ENCODE data around the gene LRFN5. TPM values are rescaled to one million over a fixed set of nuclear protein-coding genes. Genes with fewer than 3 reads are reported as not detected.
A peak's percentile ranks its signal among the peaks of the same experiment; 100 is the strongest.
"Not testable (repeated sequence)": the region's sequence is repeated elsewhere in the genome, so short reads cannot be mapped to it uniquely, and the experiment has no call there.

LRFN5 gene
- 0.29 TPM in 1 of 2 replicates, not detected in the other for total RNA-seq (2014; rRNA removed; shearing (Covaris generic))

DNA sequence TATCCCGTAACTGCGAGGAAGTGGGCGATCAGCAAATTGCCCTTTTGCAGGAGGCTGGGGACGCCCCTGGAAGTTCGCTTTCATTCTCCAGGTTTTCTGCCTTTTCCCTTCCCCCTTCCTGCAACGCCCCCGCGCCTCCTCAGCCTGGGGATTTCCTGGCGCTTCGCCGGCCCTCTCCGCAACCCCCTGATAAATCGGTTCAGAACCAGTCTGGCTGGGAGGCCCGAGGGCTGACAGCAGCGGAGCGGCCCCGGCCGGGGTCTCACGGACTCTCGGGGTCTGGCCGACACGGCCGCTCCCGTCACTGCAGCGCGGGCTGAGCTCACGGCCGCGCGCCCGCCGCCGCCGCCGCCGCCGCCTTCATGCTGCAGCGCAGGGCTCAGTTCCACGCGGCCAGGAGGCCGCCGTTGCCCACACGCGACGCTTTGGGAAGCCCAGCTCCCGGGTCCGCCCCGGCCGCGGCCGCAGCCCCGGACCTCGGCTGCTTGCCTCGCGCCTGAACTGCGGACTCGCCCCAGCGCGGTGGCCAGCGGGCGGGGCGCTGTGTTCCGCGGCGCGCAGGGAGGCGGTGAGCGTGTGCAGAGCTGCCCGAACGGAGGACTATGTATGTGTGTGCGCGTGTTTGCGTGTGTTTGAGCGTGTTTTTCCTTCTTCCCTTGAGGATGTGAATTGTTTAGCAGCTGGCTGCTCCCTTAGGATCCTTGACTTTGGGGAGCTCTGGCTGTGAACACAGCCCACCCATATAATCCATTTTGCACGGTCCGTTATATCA is at the start of gene LRFN5:
Gene LRFN5, plus strand, starts transcription at position 345 of the 772 bp plus-strand sequence.
- DNase-seq (ENCODE audit: low spot score), result peak; percentile 14

DNA sequence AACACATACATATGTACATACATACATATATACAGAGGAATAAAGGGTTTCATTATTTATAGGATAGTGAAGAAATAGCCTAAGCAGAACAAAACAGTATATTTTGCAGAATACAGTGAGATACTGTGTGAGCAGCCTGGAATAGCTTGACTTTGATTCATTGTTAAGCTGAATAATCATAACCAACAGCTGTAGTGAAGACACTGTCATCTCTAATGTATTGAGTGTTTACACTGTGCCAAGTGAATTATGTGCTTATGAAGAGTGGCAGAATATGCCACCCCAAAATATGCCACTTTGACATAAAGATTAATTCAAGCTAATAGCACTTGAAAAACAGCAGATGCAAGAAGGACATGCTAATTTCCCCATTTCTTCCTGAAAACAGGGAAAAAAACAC is 48.2 kb upstream of the LRFN5 start:
- no peak for DNase-seq (ENCODE audit: low spot score)

DNA sequence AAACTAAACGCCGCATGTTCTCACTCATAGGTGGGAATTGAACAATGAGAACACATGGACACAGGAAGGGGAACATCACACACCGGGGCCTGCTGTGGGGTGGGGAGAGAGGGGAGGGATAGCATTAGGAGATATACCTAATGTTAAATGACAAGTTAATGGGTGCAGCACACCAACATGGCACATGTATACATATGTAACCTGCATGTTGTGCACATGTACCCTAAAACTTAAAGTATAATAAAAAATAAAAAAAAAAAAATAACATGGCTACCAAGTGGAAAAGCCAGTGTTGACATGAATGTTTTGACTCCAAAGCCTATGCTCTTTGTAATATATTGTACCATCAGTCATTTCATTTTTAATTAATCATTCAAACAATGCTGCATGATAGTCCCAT is 39.8 kb upstream of the LRFN5 start:
- DNase-seq (ENCODE audit: low spot score), result not testable (repeated sequence)

DNA sequence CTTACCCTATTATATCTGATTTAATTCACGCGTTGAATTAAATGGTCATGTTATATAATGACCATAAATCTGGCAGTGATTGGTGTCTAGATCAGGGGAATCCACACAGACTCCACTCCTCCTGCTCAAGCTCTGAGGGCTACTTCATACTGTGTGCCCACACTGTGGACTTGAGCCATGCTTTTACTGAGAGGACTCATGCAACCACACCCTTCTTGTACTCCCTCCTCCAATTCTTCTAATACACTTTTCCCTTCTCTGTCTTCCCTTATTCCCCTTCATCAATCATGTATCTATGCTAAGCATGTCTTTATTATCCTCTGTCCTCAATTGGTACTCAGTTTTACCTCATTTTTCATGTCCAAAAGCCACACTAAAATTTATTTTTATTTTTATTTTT is 37.7 kb upstream of the LRFN5 start:
- no peak for DNase-seq (ENCODE audit: low spot score)

DNA sequence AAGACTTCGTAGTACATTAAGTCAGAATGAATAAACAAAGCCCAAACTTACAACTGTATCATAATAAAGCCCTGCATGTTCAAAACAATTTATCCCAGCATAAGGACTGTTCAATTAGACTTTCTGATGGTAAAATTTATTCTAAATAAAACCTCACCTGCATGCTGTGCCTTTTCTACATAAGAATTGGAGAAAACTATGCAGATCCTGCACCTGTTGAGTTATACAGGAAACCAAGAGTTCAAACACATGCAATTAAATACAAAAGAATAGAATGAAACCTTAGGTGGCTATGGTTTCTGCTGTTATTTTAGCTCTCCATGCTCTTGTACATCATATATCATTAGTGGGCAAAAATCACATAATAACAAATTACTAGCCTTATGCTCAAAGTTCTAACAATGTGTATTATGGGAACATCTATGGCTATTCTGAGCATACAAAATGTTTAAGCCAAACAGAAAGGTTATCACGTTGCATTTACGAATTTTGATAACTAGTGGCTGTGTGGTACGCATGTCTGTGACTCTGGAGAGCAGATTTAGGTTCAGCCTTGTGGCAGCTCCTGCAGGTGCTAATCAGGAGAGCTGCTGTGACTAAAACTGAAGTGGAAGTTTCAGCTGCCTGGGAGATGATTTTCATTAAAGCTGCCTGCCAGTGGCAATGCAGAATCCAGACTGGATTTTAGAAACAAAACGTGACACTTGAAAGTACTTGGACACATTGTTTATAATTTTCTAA is 36.1 kb upstream of the LRFN5 start:
- no peak for DNase-seq (ENCODE audit: low spot score)

DNA sequence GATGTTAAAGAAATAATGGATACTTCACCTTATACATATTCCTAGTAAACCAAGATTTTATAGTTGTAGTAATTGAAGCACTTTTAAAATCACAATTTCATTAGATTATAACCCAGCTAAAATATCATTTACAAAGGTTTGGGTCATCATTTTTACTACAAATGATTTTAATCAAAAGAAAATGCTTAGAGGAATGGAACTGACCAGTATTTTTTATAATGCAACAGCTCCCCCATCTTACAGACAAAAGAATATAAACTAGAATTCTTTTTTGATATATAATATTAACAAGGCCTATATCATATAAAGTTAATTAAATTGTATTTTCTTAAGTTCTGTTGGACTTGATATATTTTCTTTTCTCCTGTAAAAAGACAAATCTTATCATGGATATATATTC is 20.4 kb upstream of the LRFN5 start:
- no peak for DNase-seq (ENCODE audit: low spot score)

DNA sequence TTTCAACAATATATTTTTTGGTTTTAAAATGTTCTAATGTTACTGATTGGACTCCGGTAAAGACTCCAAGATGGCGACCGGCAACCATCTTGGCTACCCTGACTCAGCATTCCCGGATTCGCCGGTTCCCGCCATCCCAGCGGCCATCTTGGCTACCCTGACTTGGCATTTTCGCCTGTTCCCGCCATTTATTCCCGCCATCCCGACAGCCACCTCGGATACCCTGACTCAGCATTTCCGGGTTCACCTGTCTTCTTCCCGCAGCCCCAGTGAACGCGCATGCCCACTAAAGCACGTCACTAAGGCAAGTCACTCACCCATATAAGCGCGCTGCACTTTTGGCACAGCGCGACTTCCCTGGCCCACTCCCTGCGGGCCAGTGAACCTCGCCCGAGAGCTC is 9.0 kb upstream of the LRFN5 start:
- DNase-seq (ENCODE audit: low spot score), result no peak

DNA sequence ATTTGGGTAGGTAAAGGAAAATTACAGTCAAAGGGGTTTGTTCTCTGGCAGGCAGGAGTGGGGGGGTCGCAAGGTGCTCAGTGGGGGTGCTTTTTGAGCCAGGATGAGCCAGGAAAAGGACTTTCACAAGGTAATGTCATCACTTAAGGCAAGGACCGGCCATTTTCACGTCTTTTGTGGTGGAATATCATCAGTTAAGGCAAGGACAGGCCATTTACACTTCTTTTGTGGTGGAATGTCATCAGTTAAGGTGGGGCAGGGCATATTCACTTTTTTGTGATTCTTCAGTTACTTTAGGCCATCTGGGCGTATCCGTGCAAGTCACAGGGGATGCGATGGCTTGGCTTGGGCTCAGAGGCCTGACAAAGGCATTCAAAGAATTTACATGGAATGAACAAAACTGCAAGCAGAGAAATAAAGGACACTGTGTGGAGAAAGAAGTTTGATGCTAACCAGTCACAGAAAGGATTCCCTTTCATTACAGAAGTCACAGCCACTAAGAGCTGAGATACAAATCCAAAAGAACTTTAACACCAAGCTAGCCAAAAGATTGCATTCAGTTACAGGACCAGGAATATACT is 6.8 kb upstream of the LRFN5 start:
- not testable (repeated sequence) for DNase-seq (ENCODE audit: low spot score)

DNA sequence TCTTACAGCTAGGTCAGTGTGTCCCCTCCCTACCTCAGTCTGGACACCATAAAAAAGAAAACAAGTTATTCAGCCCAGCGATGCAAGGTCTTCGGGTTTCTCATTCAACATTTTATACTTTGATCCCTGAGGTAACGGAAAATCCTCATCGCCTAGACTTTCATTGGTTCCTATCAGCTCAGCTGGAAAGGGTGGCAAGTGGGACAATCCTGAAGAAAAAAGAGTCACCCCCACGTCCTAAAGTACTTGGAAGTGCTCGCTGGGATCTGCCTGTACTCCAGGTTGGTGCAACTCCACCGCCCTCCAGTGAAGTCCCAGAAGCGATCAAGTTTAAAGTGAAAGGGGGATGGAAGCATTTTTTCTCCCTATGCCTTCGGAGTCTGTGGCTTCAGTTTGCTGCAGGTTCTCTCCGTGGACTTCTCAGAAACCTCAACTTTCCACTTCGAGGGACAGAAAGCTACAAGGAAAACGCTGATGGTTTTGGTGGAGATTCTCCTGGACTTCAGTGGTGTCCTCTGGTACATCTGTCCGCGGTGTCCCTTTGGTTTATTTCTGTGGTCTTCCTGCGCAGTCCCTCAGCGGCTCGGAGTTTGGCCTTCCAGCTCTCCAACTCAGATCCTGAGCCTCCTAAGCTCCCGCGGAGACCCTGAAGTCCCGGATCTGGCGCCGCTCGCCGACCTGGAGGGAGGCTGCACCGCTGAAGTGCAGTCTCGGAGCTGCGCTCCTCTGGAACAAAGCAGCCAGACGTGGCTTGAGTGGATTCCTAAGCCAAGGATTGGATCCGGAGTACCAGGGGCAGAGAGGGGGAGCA is 1.8 kb upstream of the LRFN5 start:
- DNase-seq (ENCODE audit: low spot score), result no peak

DNA sequence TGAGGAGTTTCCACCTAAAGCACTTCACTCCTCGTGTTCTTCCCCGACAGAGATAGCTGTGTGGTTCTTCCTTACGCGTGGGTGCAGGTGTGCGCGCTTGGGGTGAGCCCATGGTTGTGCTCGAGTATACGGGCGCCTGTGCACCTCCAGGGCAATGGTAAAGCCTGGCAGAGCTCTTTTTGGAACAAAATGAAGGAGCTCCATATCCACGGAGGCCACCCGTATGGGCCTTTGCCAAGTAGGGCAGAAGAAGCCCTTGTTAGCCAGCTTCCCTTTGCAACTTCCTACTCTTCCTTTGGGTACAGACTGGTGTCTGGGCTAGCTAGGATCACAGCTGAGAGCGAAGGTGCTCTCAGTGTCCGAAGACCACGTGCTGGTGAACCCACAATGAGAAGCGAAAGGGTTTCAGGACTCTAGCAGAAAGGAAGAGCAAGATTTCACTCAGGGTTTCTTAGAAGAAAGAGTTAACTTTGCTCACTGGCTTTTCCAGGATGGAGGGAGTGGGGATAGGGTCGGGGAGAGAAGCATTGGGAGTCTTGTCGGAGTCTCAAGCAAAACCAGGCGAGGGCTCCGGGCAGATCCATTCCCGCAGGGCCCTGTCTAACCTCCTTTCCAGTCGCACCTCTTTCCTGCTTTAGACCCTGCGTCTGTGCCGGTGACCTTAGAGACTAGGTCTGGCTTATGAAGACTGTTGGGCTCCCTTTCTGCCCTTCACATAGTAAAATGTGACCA is 960 bp upstream of the LRFN5 start:
- no peak for DNase-seq (ENCODE audit: low spot score)

DNA sequence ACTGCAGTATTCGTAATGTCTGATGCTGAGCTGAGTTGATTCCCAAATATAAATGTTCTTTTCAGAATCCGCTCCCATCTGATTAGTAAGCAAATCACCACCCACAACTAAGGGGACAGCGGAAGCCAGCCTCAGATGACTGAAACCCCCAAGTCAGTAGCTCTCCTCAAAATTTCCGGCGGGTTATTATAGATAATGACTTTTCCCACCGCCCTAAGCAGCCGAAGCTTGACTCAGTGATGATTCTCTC is 469 bp upstream of the LRFN5 start:
- DNase-seq (ENCODE audit: low spot score), result no peak

DNA sequence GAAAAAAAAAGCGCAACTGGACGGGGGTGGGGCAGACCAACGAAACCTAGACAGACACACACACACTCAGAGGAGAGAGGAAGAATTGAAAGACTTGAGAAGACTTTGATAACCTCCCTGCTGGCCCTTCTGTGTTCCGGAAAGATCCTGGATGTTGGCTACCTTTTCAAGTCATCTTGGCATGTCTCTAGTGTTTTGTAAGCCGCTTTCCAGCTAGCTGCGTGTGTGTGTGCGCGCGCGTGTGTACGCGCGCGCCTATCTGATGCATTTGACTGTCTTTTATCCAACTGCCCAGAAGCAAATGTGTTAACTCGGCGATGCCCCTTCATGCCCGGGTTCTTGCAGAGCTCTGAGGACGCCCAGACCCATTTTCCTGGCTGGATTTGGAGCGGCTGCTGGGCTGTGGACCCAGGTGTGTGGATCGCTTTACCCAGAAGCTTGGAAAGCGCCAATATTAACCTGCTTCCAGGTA is 664 bp downstream of the LRFN5 start:
- DNase-seq (ENCODE audit: low spot score), result no peak

DNA sequence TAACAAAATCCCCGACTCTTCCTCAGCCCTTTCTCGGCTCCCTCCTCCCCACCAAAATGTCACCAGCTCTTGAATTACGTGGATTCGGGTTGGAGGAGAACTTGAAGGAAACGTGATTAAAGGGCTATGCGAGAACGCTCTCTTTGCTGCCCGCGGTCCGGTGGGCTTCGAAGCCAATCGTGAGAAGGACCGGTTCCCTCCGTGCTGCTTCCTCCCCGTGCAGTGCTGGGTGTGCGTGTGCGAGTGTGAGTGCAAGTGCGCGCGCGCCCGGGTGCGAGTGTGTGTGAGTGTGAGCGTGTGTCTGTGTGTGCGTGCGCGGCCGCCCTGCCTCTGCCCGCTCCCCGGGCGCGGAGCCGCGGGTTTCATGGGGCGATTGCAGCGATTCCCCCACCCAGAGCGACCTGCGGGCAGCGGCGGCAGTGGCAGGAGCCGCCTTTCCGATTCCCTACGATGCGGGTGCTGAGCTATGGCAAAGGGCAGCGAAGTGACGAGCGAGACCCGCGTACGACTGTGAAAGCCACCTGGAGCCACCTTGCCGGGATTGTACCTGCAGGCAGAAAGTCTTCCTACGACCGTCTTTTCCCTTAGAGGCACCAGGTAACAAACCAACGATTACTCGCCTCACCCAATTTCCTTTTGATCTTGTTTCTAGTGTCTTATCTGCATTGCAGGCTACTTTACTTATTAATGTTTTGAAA is 1.4 kb downstream of the LRFN5 start:
- DNase-seq (ENCODE audit: low spot score), result no peak

DNA sequence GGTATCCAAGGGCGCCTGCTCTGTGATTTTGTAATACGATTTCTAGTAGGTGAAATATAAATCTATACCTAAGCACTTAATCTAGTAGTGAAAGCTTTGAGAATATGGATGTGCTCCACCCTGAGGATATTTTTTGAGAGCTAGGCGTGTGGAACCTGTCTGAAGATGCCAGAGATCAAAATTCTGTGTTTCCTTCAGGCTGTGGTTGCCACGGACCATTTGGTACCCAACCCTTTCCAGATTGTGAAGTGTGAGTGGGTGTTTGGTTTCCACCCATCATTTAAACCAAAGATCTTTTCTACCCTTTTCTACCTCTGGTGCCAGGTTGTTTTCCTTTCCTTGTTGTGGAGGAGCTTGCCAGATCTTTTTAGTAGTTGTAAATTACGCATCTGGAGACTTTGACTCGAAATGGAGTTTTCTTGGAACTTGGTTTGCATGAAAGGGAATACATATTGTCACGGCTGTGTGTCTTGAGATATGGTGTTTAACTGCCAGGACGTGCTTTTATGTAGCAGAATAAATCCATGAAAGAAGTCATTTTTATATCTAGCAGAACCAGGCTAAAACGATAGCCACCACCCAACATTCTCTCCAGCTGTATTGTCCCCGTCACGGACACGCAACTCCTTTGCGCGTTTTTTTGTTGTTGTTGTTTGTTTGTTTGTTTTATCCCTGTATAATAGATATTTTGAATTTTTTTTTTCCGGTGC is 2.2 kb downstream of the LRFN5 start:
- DNase-seq (ENCODE audit: low spot score), result no peak

DNA sequence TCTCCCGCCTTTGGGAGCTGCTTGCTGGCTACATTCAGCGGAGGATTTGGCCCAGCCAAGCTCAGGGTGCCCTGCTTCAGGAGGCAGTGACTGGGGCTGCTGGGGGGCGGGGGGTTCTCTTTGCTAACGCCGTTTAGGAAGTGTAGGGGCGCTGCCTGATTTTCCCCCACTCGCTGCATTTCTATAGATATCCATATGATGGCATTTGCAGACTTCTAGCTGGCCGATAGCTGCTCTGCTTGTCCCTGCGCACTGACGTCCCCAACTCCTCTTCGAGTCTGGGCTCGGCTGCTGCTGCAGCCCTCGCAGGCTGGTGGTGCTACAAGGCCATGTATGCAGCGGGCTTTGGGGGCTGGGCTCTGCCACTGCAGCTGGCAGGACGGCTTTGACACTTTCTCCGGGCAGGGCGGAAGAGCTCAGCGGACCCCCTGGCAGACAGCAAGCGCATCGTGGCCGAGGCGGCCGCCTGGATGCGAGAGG is 3.1 kb downstream of the LRFN5 start:
- DNase-seq (ENCODE audit: low spot score), result no peak

DNA sequence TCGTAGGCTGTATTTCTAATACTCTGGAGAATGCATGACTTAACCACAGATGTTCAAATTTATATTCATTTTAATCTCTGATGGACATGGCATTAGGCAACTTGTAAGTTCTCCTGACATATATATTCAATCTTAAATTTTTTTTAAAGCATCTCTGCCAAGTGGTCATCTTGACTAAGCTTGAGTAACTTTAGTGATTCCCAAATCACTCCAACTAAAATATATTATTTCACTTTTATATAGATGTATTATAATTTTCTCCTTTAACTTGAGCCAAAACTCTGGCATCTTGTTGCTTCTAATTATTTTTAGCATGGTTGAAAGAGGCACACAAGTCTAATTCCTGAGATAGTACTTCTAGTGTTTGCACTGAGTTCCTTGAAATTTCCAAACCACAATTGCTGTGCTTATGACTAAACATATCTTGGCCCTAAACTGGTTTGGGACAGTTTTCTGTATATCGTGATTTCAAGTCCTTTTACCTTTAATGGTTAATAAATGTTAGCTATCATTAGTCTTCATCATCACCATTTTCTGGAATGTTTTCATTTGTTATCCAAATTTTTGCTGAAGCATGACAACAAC is 8.4 kb downstream of the LRFN5 start:
- no peak for DNase-seq (ENCODE audit: low spot score)

DNA sequence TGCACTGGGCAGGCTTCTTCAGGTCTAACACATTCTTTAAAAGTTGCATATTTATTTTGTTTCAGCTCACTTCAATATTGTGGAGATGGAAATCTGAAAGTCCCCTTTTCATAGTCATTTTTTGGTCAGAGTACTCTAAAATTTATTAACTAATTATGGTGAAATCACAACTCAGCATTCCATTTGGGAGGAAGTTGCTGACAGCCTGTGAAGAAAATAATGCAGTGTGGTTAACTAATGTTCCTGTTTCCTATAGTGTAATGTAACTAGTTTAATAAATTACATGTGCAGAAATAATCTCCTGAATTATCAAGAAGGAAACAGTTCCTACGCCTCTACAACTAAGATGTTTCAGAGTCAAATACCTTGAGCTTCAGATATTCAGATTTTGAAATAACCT is 17.1 kb downstream of the LRFN5 start:
- no peak for DNase-seq (ENCODE audit: low spot score)

DNA sequence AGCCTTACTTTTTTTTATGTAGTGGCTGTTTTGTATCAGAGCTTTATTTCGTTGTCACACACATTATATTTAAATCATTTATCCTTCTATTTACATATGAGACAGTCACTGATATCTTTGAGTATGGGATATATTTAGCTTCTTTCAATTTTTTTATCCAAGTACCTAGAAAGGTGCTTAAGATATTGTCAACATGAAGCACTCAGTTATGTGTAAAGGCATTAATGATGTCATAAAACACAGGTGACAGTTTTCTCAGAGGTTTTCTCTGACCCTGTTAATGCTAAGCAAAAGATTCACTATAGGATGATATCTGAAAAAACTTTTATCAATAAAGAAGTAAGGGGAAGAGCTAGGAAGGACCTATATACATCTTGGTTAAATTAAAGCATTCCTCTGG is 23.2 kb downstream of the LRFN5 start:
- no peak for DNase-seq (ENCODE audit: low spot score)

DNA sequence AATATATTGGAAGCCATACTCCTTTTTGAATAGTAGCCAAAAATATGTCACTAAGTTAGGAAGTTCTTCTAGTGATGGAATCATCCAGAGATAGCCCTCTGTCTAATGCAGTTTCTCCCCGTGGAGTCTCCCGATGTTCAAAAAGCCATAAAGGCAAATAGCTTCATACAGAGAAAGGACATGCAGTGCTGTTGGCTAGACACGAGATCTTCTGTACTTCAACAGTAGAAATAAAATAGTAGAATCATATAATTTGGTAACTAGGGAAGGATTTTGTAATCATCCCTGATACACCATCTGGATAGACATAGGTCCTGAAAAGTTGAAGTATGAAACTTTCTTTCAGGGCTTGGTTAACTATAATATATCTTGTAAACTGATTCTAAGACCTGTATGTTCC is 27.6 kb downstream of the LRFN5 start:
- DNase-seq (ENCODE audit: low spot score), result no peak

All from H4 (cell line).